Cardiac muscle cell (in vitro differentiated cells and primary cell): ENCODE results near the gene SORBS2. TPM values are rescaled to one million over a fixed set of nuclear protein-coding genes. Genes with fewer than 3 reads are reported as not detected.

ENCODE experiments used
- DNase-seq, 2 donors: peaks; one replicate each; pipeline versions ENCODE4 v3.0.0 to v3.0.0-alpha.2; 2010 to 2017; ENCODE audit warnings: low read depth in 1 of 2, low spot score in 1 of 2
- H3K27ac ChIP-seq: fragments of 200-600 bp; sonication (generic); 2 replicates; pipeline ENCODE4 v1.5.1; 2016
- H3K27me3 ChIP-seq: fragments of 200-600 bp; sonication (generic); 2 replicates; pipeline ENCODE4 v1.6.0; 2016; ENCODE audit warnings: control low read depth
- H3K36me3 ChIP-seq: fragments of 200-600 bp; sonication (generic); 2 replicates; pipeline ENCODE4 v1.5.1; 2016; ENCODE audit warnings: control low read depth
- H3K4me1 ChIP-seq: fragments of 200-600 bp; sonication (generic); 2 replicates; pipeline ENCODE4 v1.8.1; 2017; ENCODE audit warnings: low read depth, mild to moderate bottlenecking, mixed run types
- H3K4me3 ChIP-seq: fragments of 200-600 bp; sonication (generic); 2 replicates; pipeline ENCODE4 v1.5.1; 2016; ENCODE audit warnings: mild to moderate bottlenecking
- H3K9me3 ChIP-seq: fragments of 200-600 bp; sonication (generic); 2 replicates; pipeline ENCODE4 v1.5.1; 2017; ENCODE audit warnings: low read depth, mild to moderate bottlenecking, control low read depth
- polyA plus RNA-seq: library from polyadenylated mRNA; unstranded; fragments of >200 nt; fragmentation: Nextera tagmentation; extraction: Ambion mirVana; gene quantifications from 2 replicates; pipeline ENCODE4 v1.2.1, GENCODE V29; 2016
- total RNA-seq: library from RNA; depleted of rRNA; stranded (reverse); fragments of >200 nt; gene quantifications from 2 replicates; pipeline ENCODE4 v1.2.3, GENCODE V29; 2016
- TF ChIP-seq, protein P1 (sequence below): IDR thresholded peaks from 2 replicates; pipeline ENCODE4 v1.5.1; 2012; ENCODE audit warnings: low read depth, mild to moderate bottlenecking, low read length

Gene SORBS2
- total and polyA plus RNA-seq, 2 experiments from 2014 or later = 453 to 470 TPM

DNA sequence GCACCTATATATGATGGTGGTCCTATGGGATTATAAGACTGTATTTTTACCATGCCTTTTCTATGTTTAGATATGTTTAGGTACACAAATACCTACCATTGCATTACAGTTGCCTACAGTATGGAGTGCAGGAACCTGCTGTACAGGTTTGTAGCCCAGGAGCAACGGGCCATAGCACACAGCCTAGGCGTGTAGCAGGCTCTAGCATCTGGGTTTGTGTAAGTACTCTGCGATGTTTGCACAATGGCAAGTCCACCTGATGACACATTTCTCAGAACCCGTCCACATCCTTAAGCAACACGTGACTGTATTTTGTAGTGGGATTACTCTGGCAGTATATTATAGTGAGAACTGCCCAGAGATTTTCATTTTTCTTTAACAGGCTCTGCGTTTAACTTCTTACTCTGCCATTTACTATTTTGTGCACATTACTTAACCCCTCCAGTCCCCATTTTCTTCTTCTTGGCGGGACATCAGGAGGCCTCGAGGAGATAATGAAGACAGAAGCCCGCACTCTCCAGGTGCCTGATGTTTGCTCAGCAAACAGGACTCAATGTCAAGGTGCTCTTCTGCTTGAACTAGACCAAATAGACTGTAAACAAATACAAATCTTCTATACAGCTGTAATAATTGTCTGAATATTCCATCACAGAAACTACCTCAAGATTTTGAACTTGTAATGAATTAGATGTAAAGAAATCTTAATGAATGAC lies 174.7 kb downstream of the SORBS2 start:
- Histone ChIP-seq H3K27ac (no peak overlapping the region), H3K36me3 (peaks cover 63% of the 10 kb centered on the region), H3K27me3 (no peaks in the 10 kb centered on the region), H3K4me3 (no peak overlapping the region), H3K9me3 (no peaks in the 10 kb centered on the region), H3K4me1 (no peaks in the 10 kb centered on the region)
- TF ChIP-seq, protein P1, sequence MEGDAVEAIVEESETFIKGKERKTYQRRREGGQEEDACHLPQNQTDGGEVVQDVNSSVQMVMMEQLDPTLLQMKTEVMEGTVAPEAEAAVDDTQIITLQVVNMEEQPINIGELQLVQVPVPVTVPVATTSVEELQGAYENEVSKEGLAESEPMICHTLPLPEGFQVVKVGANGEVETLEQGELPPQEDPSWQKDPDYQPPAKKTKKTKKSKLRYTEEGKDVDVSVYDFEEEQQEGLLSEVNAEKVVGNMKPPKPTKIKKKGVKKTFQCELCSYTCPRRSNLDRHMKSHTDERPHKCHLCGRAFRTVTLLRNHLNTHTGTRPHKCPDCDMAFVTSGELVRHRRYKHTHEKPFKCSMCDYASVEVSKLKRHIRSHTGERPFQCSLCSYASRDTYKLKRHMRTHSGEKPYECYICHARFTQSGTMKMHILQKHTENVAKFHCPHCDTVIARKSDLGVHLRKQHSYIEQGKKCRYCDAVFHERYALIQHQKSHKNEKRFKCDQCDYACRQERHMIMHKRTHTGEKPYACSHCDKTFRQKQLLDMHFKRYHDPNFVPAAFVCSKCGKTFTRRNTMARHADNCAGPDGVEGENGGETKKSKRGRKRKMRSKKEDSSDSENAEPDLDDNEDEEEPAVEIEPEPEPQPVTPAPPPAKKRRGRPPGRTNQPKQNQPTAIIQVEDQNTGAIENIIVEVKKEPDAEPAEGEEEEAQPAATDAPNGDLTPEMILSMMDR = no peak
- DNase-seq = no peak

DNA sequence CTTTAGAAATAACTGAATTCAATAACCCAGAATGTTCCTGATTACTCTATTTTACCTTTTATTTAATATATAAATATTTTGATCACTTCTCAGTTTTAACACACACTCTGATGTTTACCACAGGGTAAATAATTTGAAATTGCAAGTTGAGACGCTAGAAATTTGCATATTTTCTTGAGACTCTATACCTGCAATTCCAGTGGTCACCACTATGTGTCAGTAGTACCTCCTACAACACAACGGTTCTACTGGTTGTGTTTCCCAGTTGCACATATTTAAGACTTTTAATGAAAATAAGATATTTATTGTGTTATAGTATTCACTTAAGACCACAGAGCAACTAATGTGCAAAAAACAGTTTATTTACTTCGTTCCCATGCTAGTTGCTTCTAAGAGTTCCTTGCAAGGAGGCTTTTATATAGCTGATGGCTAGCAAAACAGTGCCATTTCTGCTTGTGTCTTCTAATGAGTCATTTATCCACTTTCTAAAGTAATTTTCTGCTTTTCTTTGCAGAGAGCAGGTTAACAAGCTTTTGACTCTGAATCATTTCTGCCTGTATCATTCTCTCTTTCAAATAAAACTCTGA lies 177.8 kb downstream of the SORBS2 start:
- peaks cover 62% of the 10 kb centered on the region for H3K36me3 ChIP-seq
- TF ChIP-seq, protein P1 = peak; percentile 42
- no peaks in the 10 kb centered on the region for H3K4me1 ChIP-seq
- no peak overlapping the region for H3K4me3 ChIP-seq
- no peaks in the 10 kb centered on the region for H3K27me3 ChIP-seq
- H3K9me3 ChIP-seq = no peaks in the 10 kb centered on the region
- no peak for DNase-seq
- no peak overlapping the region for H3K27ac ChIP-seq

DNA sequence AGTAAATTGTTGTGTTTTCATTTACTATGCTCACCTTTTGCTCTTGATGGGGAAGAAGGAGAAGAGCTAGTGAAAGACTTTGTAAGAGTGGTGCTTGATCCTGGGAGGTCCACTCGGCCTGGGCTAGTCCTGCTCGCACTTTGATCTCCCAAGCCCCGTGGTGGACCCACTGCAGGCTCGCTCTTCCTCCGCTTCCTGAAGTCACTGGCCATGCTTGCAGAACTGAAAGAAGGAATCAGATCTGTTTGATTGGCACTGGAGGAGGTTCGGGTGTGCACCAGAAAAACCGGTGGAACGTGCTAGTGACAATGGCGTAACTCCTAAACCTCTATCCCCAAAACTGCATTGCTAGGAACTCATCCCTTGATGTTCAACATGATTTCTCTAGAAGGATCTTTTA lies 185.2 kb downstream of the SORBS2 start:
- H3K36me3 ChIP-seq = peaks cover 87% of the 10 kb centered on the region
- H3K27ac ChIP-seq = peak overlapping the region; percentile 38
- H3K4me3 ChIP-seq = no peak overlapping the region
- DNase-seq = no peak
- TF ChIP-seq, protein P1 = no peak
- H3K27me3 ChIP-seq = no peaks in the 10 kb centered on the region
- no peaks in the 10 kb centered on the region for H3K4me1 ChIP-seq
- no peaks in the 10 kb centered on the region for H3K9me3 ChIP-seq

DNA sequence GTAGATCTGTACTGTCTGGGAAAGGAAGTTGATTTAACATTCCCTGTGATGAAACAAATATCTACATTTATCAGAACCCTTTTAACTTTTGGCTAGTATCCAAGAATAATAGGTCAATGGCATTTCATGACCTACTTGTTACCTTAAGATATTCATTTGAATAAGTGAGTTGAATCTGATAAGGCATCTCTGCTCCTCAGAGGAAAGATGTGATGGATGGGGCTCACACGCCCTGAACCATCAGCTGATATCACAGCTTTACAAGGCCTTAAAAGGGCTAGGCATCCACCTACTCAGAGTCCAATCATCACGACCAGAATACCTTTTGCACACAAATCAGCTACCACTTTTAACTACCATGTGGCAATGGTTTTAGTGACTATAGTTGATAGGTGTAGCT lies 186.5 kb downstream of the SORBS2 start:
- Histone ChIP-seq H3K27me3 (no peaks in the 10 kb centered on the region), H3K4me1 (no peaks in the 10 kb centered on the region), H3K27ac (peak overlapping the region; percentile 38), H3K9me3 (no peaks in the 10 kb centered on the region), H3K36me3 (peaks cover 99% of the 10 kb centered on the region), H3K4me3 (no peak overlapping the region)
- no peak for DNase-seq
- TF ChIP-seq, protein P1 = no peak

DNA sequence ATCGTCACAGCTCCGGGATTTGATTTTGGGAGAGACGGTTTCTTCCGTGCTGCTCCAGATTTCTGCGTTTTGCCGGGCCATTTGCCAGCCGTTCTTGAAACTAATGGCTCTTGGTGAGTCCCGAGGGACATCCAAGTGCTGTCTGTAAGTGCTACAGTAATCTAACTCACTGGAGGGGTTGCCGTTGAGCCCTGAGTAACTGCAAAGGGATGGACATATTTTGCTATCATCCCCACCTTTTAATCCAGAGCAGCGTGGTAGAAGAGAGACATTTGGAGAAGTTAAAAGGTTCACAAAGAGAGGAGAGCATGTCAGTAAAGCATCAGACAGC lies 187.8 kb downstream of the SORBS2 start:
- TF ChIP-seq, protein P1 = no peak
- Histone ChIP-seq H3K4me1 (no peaks in the 10 kb centered on the region), H3K9me3 (no peaks in the 10 kb centered on the region), H3K27ac (peak overlapping the region; percentile 38), H3K4me3 (no peak overlapping the region), H3K36me3 (peaks cover 98% of the 10 kb centered on the region), H3K27me3 (no peaks in the 10 kb centered on the region)
- no peak for DNase-seq
